HCT116 (cell line): ENCODE results near the gene WDR72. TPM values are rescaled to one million over a fixed set of nuclear protein-coding genes. Genes with fewer than 3 reads are reported as not detected.

Source experiments
- ATAC-seq: fragments of 200-7000 bp; cut with Tn5 transposase; 2 replicates; pipeline ENCODE4 v1.9.1; 2020; ENCODE audit warnings: mild to moderate bottlenecking, moderate library complexity
- BruUV-seq: library from RNA; stranded (reverse); fragments of 400-500 nt; replicated peaks from 2 replicates; lab custom pipeline; 2021; lab: Mats Ljungman, UMichigan
- CTCF ChIA-PET: fragments of 300-600 bp; sonication (Branson Sonifier 250); formaldehyde crosslinking; loops from one replicate; lab custom pipeline; 2021; ENCODE audit warnings: antibody characterized with exemption; lab: Charles Lee
- POLR2A ChIA-PET: fragments of 300-600, 350-600 bp; sonication (Branson Sonifier 250); formaldehyde crosslinking; loops from one replicate; lab custom pipeline; 2021; ENCODE audit warnings: antibody characterized with exemption; lab: Charles Lee
- RAD21 ChIA-PET, 2 experiments: fragments of 300-600 bp; sonication (Branson Sonifier 250); formaldehyde crosslinking; loops; one replicate each; lab custom pipeline; 2023; ENCODE audit warnings: low total read pairs in 2 of 2; ENCODE audit not compliant: uncharacterized antibody in 2 of 2, unreplicated experiment in 2 of 2, low non-redundant PET in 1 of 2; lab: Charles Lee
- DNase-seq: peaks from one replicate; pipeline ENCODE4 v3.0.0-alpha.2; 2010; ENCODE audit warnings: low read depth, low spot score
- H2AFZ ChIP-seq: fragments of 200-600 bp; shearing (Covaris generic), sonication (generic); 2 replicates; pipeline ENCODE4 v1.6.1; 2017; ENCODE audit warnings: low read depth, mixed run types, mixed read lengths, antibody characterized with exemption, low read length; ENCODE audit not compliant: poor library complexity, severe bottlenecking
- H3K27ac ChIP-seq: 2 replicates; pipeline ENCODE4 v1.5.1; 2012; ENCODE audit warnings: low read depth, low read length
- H3K27me3 ChIP-seq: fragments of 200-600 bp; sonication (generic); 2 replicates; pipeline ENCODE4 v1.6.1; 2016; ENCODE audit warnings: mixed run types, low read length, mixed read lengths; ENCODE audit not compliant: insufficient read depth
- H3K36me3 ChIP-seq, 2 experiments: fragments of 200-500 bp in 1 of 2; fragments of 200-600 bp in 1 of 2; sonication (Bioruptor generic) in 1 of 2; sonication (generic) in 1 of 2; 2 replicates each; pipeline versions ENCODE4 v1.5.1 to v1.6.1; 2014 to 2016; ENCODE audit warnings: low read length in 2 of 2, inconsistent platforms in 1 of 2, mixed read lengths in 1 of 2, mixed run types in 1 of 2; ENCODE audit not compliant: insufficient read depth in 2 of 2, control insufficient read depth in 1 of 2
- H3K4me1 ChIP-seq, 2 experiments: fragments of 200-600 bp in 1 of 2; sonication (generic) in 1 of 2; 2 replicates each; pipeline versions ENCODE4 v1.5.1 to v1.6.1; 2012 to 2017; ENCODE audit warnings: low read length in 2 of 2, inconsistent platforms in 1 of 2, mild to moderate bottlenecking in 1 of 2, mixed read lengths in 1 of 2, mixed run types in 1 of 2, moderate library complexity in 1 of 2; ENCODE audit not compliant: insufficient read depth in 2 of 2, control insufficient read depth in 1 of 2
- H3K4me2 ChIP-seq: fragments of 200-600 bp; sonication (generic); 2 replicates; pipeline ENCODE4 v1.6.1; 2017; ENCODE audit warnings: mixed run types, low read length, mixed read lengths
- H3K4me3 ChIP-seq, 2 experiments: fragments of 200-600 bp in 1 of 2; sonication (generic) in 1 of 2; replicated peaks in 1 of 2; 2 replicates each; pipeline ENCODE4 v1.5.1; 2011 to 2016; ENCODE audit warnings: low read length in 2 of 2, control low read depth in 1 of 2, low read depth in 1 of 2, mild to moderate bottlenecking in 1 of 2, mixed read lengths in 1 of 2, mixed run types in 1 of 2
- H3K79me2 ChIP-seq: fragments of 200-600 bp; sonication (generic); 2 replicates; pipeline ENCODE4 v1.6.1; 2017; ENCODE audit warnings: mild to moderate bottlenecking, mixed run types, low read length, moderate library complexity, mixed read lengths; ENCODE audit not compliant: insufficient read depth
- H3K9ac ChIP-seq: fragments of 200-600 bp; sonication (generic); 2 replicates; pipeline ENCODE4 v1.6.1; 2016; ENCODE audit warnings: low read length, mixed read lengths
- H3K9me2 ChIP-seq: fragments of 200-600 bp; sonication (generic), shearing (Covaris generic); 2 replicates; pipeline ENCODE4 v1.6.1; 2017; ENCODE audit warnings: mixed run types, mild to moderate bottlenecking, moderate library complexity; ENCODE audit not compliant: insufficient read depth
- H3K9me3 ChIP-seq, 2 experiments: fragments of 200-500 bp in 1 of 2; fragments of 200-600 bp in 1 of 2; sonication (Bioruptor generic) in 1 of 2; sonication (generic) in 1 of 2; 2 replicates each; pipeline ENCODE4 v1.6.1; 2014 to 2017; ENCODE audit warnings: low read length in 2 of 2, mixed read lengths in 2 of 2, inconsistent platforms in 1 of 2, low read depth in 1 of 2, mild to moderate bottlenecking in 1 of 2, mixed run types in 1 of 2, moderate library complexity in 1 of 2; ENCODE audit not compliant: control insufficient read depth in 1 of 2, insufficient read depth in 1 of 2
- H4K20me1 ChIP-seq: fragments of 200-600 bp; sonication (generic), shearing (Covaris generic); 2 replicates; pipeline ENCODE4 v1.6.1; 2017; ENCODE audit warnings: mixed run types, mild to moderate bottlenecking, moderate library complexity; ENCODE audit not compliant: insufficient read depth
- ATF3 ChIP-seq: IDR thresholded peaks from 2 replicates; pipeline ENCODE4 v1.6.1; 2012
- CBX3 ChIP-seq: IDR thresholded peaks from 2 replicates; pipeline ENCODE4 v1.6.1; 2012; ENCODE audit warnings: low read depth
- CTCF ChIP-seq, 3 experiments: fragments of 200-600 bp in 1 of 3; sonication (generic) in 1 of 3; IDR thresholded peaks in 2 of 3; conservative IDR thresholded peaks in 1 of 3; 2 replicates each; pipeline ENCODE4 v1.5.1; 2012 to 2017; ENCODE audit warnings: low read depth in 2 of 3, low read length in 2 of 3, antibody characterized with exemption in 1 of 3, borderline replicate concordance in 1 of 3, control low read depth in 1 of 3, mild to moderate bottlenecking in 1 of 3, mixed read lengths in 1 of 3, mixed run types in 1 of 3, moderate library complexity in 1 of 3; ENCODE audit not compliant: insufficient read depth in 1 of 3
- EGR1 ChIP-seq: IDR thresholded peaks from 2 replicates; pipeline ENCODE4 v1.6.1; 2012; ENCODE audit warnings: low read depth
- ELF1 ChIP-seq: IDR thresholded peaks from 2 replicates; pipeline ENCODE4 v1.6.1; 2012; ENCODE audit warnings: low read depth, borderline replicate concordance
- EZH2 ChIP-seq: fragments of 200-600 bp; sonication (generic); IDR thresholded peaks from 2 replicates; pipeline ENCODE4 v1.6.1; 2017; ENCODE audit warnings: antibody characterized with exemption, mixed run types
- FOSL1 ChIP-seq: IDR thresholded peaks from 2 replicates; pipeline ENCODE4 v1.6.1; 2012; ENCODE audit warnings: low read depth
- JUND ChIP-seq: IDR thresholded peaks from 2 replicates; pipeline ENCODE4 v1.6.1; 2012
- MAX ChIP-seq: IDR thresholded peaks from 2 replicates; pipeline ENCODE4 v1.6.1; 2012
- POLR2A ChIP-seq: IDR thresholded peaks from 2 replicates; pipeline ENCODE4 v1.7.0; 2011; ENCODE audit warnings: borderline replicate concordance; ENCODE audit not compliant: insufficient read depth, insufficient read length; ENCODE audit errors: extremely low read depth
- RAD21 ChIP-seq: IDR thresholded peaks from 2 replicates; pipeline ENCODE4 v1.6.1; 2012; ENCODE audit warnings: low read depth, mild to moderate bottlenecking
- REST ChIP-seq: IDR thresholded peaks from 2 replicates; pipeline ENCODE4 v1.6.1; 2012; ENCODE audit warnings: low read depth
- SIN3A ChIP-seq: IDR thresholded peaks from 2 replicates; pipeline ENCODE4 v1.6.1; 2012; ENCODE audit warnings: low read depth
- SP1 ChIP-seq: IDR thresholded peaks from 2 replicates; pipeline ENCODE4 v1.6.1; 2012; ENCODE audit warnings: low read depth
- TCF7L2 ChIP-seq: IDR thresholded peaks from 2 replicates; pipeline ENCODE4 v1.7.0; 2011; ENCODE audit warnings: borderline replicate concordance, inconsistent platforms; ENCODE audit not compliant: insufficient read depth, insufficient read length; ENCODE audit errors: extremely low read depth
- YY1 ChIP-seq: IDR thresholded peaks from 2 replicates; pipeline ENCODE4 v1.6.1; 2011; ENCODE audit warnings: low read length, low read depth, moderate library complexity, mild to moderate bottlenecking; ENCODE audit not compliant: insufficient replicate concordance; ENCODE audit errors: extremely low read depth
- ZFX ChIP-seq: fragments of 450-650 bp; IDR thresholded peaks from 2 replicates; pipeline ENCODE4 v1.6.1; 2017
- intact Hi-C: fragments of 100-400 bp; cut with micrococcal nuclease; formaldehyde crosslinking; loops from 2 replicates; pipeline ENCODE4 v1.10.0; 2022
- total RNA-seq: library from RNA; stranded (reverse); gene quantifications from one replicate; pipeline ENCODE4 v1.2.1, GENCODE V29; 2021; ENCODE audit not compliant: unreplicated experiment

Gene WDR72
- total RNA-seq, 1 experiment from 2014 or later = 5.8 TPM

GRCh38 chr15:53558384-53558783 lies 201.1 kb downstream of the WDR72 start:
- Histone ChIP-seq H3K4me3 (no peak overlapping the region), H3K36me3 (no peaks in the 10 kb centered on the region), H3K27ac (no peak overlapping the region), H3K79me2 (no peaks in the 10 kb centered on the region), H3K9me2 (no peaks in the 10 kb centered on the region), H4K20me1 (no peaks in the 10 kb centered on the region), H3K9ac (no peak overlapping the region), H3K9me3 (no peaks in the 10 kb centered on the region), H3K4me2 (no peak overlapping the region), H3K4me1 (0 out of 4 replicates have a peak, but pooled peaks cover 0 to 2% of the 10 kb centered on the region in 2 experiments), H2AFZ (no peak overlapping the region), H3K27me3 (no peaks in the 10 kb centered on the region)
- TF ChIP-seq REST (no peak), SP1 (no peak), CBX3 (no peak), TCF7L2 (no peak), RAD21 (no peak), JUND (no peak), FOSL1 (no peak), ATF3 (no peak), ELF1 (no peak), CTCF (IDR thresholded peaks at IDR 0.05 in 2 of 3, conservative IDR thresholded peaks at IDR 0.05 in 1 of 3; ENCODE audit: borderline replicate concordance in 1 of 3, insufficient read depth in 1 of 3, low read depth in 2 of 3, low read length in 2 of 3) (no peak), EZH2 (no peak), SIN3A (no peak), ZFX (no peak), MAX (no peak), EGR1 (no peak), YY1 (no peak), POLR2A (no peak)
- ChIA-PET RAD21 (no interaction called here), CTCF (no interaction called here), POLR2A (no interaction called here)
- DNase-seq = no peak
- intact Hi-C loops = no loop called here
- no TSS peak for BruUV-seq
- ATAC-seq = no peak
